Measurements from ENCODE around the gene TECPR2.

Gene TECPR2

DNA sequence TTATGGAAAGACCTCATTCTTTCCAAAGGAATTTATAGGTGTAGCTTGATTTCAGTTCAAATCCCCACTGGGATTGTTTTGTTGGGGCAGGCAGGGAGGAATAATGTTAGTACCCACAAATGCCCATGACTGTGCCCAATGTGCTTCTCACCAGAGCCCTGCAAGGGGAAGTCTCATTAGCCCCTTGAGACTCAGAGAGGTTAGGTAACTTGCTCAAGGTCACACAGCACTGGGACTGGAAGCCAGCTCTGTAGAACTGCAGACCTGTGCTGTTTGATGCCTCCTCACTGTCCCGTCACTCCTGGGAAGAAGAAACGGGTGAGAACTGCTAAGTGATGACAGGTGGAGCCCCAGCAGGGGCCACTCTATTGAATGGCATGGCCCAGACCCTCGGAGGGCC lies 138.0 kb downstream of the TECPR2 start:
- TF ChIP-seq TAF1 (IDR thresholded peaks at IDR 0.05; ENCODE audit: borderline replicate concordance, insufficient read depth, low read length) (no peak), REST (IDR thresholded peaks at IDR 0.05; ENCODE audit: insufficient read depth in 1 of 2, low read depth in 2 of 2, low read length in 2 of 2) (no peak), POLR2AphosphoS5 (IDR thresholded peaks at IDR 0.05; ENCODE audit: low read depth, low read length) (no peak), FOXP2 (optimal IDR thresholded peaks at IDR 0.05; ENCODE audit: borderline replicate concordance, extremely low read depth, extremely low read length, insufficient read depth) (no peak), SIN3A (IDR thresholded peaks at IDR 0.05; ENCODE audit: borderline replicate concordance, insufficient read depth, low read length) (no peak)

DNA sequence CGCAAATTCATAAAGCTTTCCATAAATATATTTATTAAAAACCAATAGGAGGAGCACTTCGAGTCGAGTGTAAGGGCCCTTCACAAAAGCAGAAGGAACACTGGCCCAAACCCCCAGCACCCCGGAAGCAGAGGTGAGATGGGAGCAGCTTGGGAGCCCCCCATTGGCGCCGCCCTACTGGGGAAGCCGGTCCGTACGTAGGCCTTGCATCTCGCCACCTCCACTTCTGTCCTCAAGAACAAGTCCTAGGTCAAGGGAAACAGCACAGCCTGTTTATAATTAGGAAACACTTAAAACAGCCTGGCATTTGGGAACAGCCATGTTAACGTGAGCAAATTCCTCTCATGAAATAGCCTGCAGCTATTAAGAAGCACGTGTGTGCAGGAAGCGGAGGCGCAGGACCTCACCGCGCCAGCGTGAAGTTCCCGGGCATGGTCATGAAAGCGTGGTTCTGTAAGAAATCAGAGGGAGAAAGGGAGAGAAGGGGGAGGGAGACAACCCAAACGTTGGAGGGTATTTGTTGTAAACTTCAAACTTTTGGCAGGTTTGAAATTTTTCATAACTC lies 139.1 kb downstream of the TECPR2 start:
- no peak for TF ChIP-seq FOXP2 (optimal IDR thresholded peaks at IDR 0.05; ENCODE audit: borderline replicate concordance, extremely low read depth, extremely low read length, insufficient read depth)
- TF ChIP-seq REST (IDR thresholded peaks at IDR 0.05; ENCODE audit: insufficient read depth in 1 of 2, low read depth in 2 of 2, low read length in 2 of 2): no peak
- no peak for TF ChIP-seq TAF1 (IDR thresholded peaks at IDR 0.05; ENCODE audit: borderline replicate concordance, insufficient read depth, low read length)
- no peak for TF ChIP-seq POLR2AphosphoS5 (IDR thresholded peaks at IDR 0.05; ENCODE audit: low read depth, low read length)
- no peak for TF ChIP-seq SIN3A (IDR thresholded peaks at IDR 0.05; ENCODE audit: borderline replicate concordance, insufficient read depth, low read length)

DNA sequence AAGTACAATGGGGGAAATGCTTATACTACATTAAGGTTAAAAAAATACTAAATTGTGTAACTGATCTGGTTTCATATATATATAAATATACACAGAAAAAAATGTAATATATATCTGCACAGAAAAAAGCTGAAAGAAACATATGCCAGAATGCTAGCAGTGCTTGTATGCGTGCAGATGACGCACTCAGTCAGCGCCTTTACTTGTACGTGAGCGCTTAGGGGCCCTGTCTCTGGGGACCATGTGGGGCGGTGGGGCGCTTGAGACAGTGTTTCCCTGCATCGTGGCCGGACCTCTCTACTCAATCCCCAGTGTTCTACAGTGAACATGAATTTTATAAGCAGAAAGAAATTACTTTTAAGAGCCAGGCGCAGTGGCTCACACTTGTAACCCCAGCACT lies 139.8 kb downstream of the TECPR2 start:
- TF ChIP-seq REST (IDR thresholded peaks at IDR 0.05; ENCODE audit: insufficient read depth in 1 of 2, low read depth in 2 of 2, low read length in 2 of 2) (no peak), POLR2AphosphoS5 (IDR thresholded peaks at IDR 0.05; ENCODE audit: low read depth, low read length) (no peak), FOXP2 (optimal IDR thresholded peaks at IDR 0.05; ENCODE audit: borderline replicate concordance, extremely low read depth, extremely low read length, insufficient read depth) (no peak), TAF1 (IDR thresholded peaks at IDR 0.05; ENCODE audit: borderline replicate concordance, insufficient read depth, low read length) (no peak), SIN3A (IDR thresholded peaks at IDR 0.05; ENCODE audit: borderline replicate concordance, insufficient read depth, low read length) (no peak)

DNA sequence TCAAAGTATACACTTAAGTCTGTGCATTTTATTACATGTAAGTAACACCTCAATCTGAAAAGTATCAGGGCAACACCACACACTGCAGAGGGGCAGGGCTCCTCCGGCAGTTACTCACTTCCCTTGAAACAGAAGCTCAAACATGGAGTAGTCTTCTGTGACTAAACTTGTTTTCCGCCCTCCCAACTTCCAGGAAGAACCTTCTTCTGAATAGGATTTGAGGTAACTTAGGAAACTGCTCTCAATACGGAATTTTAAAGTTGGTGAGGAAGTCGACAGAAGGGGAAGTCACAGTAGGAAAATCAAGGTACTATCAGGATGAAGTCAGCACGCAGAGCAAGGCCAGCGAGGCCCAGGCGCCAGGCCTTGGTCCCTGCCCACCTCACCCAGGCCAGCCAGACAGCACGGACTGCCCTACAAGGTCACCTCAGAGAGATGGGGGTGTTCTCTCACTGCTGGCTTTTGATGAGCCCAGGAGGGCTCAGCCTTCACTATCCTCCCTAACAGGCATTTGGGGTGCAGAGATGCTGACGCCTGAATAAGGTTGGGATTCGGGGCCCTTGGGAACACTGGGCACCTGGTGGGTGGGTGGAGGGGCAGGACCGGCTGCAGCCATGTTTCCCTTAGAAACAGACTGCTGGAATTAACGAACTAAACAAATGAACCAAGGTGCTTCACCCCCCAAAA lies 141.0 kb downstream of the TECPR2 start:
- no peak for TF ChIP-seq FOXP2 (optimal IDR thresholded peaks at IDR 0.05; ENCODE audit: borderline replicate concordance, extremely low read depth, extremely low read length, insufficient read depth)
- TF ChIP-seq TAF1 (IDR thresholded peaks at IDR 0.05; ENCODE audit: borderline replicate concordance, insufficient read depth, low read length): no peak
- TF ChIP-seq POLR2AphosphoS5 (IDR thresholded peaks at IDR 0.05; ENCODE audit: low read depth, low read length): no peak
- no peak for TF ChIP-seq SIN3A (IDR thresholded peaks at IDR 0.05; ENCODE audit: borderline replicate concordance, insufficient read depth, low read length)
- TF ChIP-seq REST (IDR thresholded peaks at IDR 0.05; ENCODE audit: insufficient read depth in 1 of 2, low read depth in 2 of 2, low read length in 2 of 2): no peak
